ENCODE results near the gene CASQ2.

GRCh38 chr1:115655916-115656315 lies 112.6 kb downstream of the CASQ2 start:
- TF ChIP-seq CTCF (IDR thresholded peaks at IDR 0.05) (no peak), CHD2 (IDR thresholded peaks at IDR 0.05; ENCODE audit: low read length, partially characterized antibody) (no peak), REST (IDR thresholded peaks at IDR 0.05) (no peak), RARB (CRISPR knock-in tag; IDR thresholded peaks at IDR 0.05) (no peak), ESRRA (IDR thresholded peaks at IDR 0.05; ENCODE audit: borderline replicate concordance, low read length) (no peak), MAX (IDR thresholded peaks at IDR 0.05) (no peak), FOXS1 (CRISPR knock-in tag; IDR thresholded peaks at IDR 0.05) (no peak), MAFK (IDR thresholded peaks at IDR 0.05; ENCODE audit: partially characterized antibody) (no peak), POLR2A (IDR thresholded peaks at IDR 0.05; ENCODE audit: low read length) (no peak), CEBPB (IDR thresholded peaks at IDR 0.05) (no peak), POLR2AphosphoS2 (conservative IDR thresholded peaks at IDR 0.05; ENCODE audit: low read length) (no peak), NR3C1 (IDR thresholded peaks at IDR 0.05) (no peak)

Measured in A549 (cell line).